ENCODE results near the gene EPS15.

The EPS15 gene

DNA sequence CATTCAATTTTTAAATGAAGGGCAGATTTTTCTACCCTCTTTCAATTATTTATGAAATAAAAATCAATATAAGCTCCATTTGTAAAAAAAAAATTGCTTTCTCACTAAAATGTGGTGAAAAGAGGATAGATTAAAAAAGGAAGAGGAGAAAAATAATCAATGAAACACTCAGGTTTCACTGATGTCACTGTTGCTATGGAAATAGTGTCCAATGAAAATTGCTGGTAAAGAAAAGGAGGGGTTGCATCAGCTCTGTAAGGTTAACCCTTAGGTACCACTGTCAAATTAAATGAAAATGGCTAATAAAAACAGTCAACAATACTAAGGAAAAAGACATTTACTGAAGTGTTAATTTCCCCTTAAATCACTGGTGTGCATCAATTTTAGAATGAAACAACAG is 97.1 kb downstream of the EPS15 start:
- ChIA-PET POLR2A (interaction anchor here (0.6 kb wide), 1 partner anchor 310 kb away, joined by 4 read pairs; no protein-coding TSS in a partner anchor), CTCF (interaction anchor here (0.6 kb wide), 3 partner anchors 27 to 207 kb away, joined by 3 to 4 read pairs (median 4); no protein-coding TSS in a partner anchor)
- no peaks in the 10 kb centered on the region for H3K9me3 ChIP-seq (ENCODE audit: control insufficient read depth, insufficient read depth, low read depth, low read length)
- H3K27ac ChIP-seq (ENCODE audit: extremely low read depth, low read depth, low read length) = no peak overlapping the region
- 0 out of 2 replicates have a peak, but pooled peaks cover 4% of the 10 kb centered on the region for H3K4me1 ChIP-seq (ENCODE audit: control insufficient read depth, insufficient read depth, low read length)
- H3K36me3 ChIP-seq (ENCODE audit: control insufficient read depth in 2 of 2, insufficient read depth in 1 of 2, low read length in 2 of 2) = peaks cover 0 to 19% of the 10 kb centered on the region in 2 experiments; a peak in 1 of 3 replicates
- TF ChIP-seq ZFP3 (tag by site-specific recombination; IDR thresholded peaks at IDR 0.05; ENCODE audit: low read depth) = no peak
- TF ChIP-seq ZNF350 (tag by site-specific recombination; IDR thresholded peaks at IDR 0.05) = peak; percentile 85
- TF ChIP-seq ZNF692 (tag by site-specific recombination; IDR thresholded peaks at IDR 0.05) = 0 out of 2 replicates have a peak, but pooled peaks have one; percentile 41
- TF ChIP-seq ZNF335 (tag by site-specific recombination; conservative IDR thresholded peaks at IDR 0.05) = peak; percentile 48; the same call in 1 of the 2 replicates
- no peak for TF ChIP-seq ZNF76 (tag by site-specific recombination; IDR thresholded peaks at IDR 0.05; ENCODE audit: borderline replicate concordance, low read depth)
- peak; percentile 27; the same call in 1 of the 2 replicates for TF ChIP-seq ZNF518A (tag by site-specific recombination; conservative IDR thresholded peaks at IDR 0.05; ENCODE audit: low read depth)
- TF ChIP-seq ZEB2 (tag by site-specific recombination; IDR thresholded peaks at IDR 0.05) = 0 out of 2 replicates have a peak, but pooled peaks have one; percentile 49
- no peak for TF ChIP-seq ZIC2 (tag by site-specific recombination; IDR thresholded peaks at IDR 0.05)
- TF ChIP-seq, protein P1, sequence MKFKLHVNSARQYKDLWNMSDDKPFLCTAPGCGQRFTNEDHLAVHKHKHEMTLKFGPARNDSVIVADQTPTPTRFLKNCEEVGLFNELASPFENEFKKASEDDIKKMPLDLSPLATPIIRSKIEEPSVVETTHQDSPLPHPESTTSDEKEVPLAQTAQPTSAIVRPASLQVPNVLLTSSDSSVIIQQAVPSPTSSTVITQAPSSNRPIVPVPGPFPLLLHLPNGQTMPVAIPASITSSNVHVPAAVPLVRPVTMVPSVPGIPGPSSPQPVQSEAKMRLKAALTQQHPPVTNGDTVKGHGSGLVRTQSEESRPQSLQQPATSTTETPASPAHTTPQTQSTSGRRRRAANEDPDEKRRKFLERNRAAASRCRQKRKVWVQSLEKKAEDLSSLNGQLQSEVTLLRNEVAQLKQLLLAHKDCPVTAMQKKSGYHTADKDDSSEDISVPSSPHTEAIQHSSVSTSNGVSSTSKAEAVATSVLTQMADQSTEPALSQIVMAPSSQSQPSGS (tag by site-specific recombination; IDR thresholded peaks at IDR 0.05; ENCODE audit: low read depth) = peak; percentile 63; the same call in 1 of the 2 replicates
- no peak for TF ChIP-seq HOXD13 (CRISPR knock-in tag; IDR thresholded peaks at IDR 0.05; ENCODE audit: borderline replicate concordance)
- TF ChIP-seq PRDM1 (tag by site-specific recombination; IDR thresholded peaks at IDR 0.05) = peak; percentile 54; the same call in 1 of the 2 replicates
- no peak overlapping the region for H3K4me3 ChIP-seq (ENCODE audit: low read depth, low read length)

DNA sequence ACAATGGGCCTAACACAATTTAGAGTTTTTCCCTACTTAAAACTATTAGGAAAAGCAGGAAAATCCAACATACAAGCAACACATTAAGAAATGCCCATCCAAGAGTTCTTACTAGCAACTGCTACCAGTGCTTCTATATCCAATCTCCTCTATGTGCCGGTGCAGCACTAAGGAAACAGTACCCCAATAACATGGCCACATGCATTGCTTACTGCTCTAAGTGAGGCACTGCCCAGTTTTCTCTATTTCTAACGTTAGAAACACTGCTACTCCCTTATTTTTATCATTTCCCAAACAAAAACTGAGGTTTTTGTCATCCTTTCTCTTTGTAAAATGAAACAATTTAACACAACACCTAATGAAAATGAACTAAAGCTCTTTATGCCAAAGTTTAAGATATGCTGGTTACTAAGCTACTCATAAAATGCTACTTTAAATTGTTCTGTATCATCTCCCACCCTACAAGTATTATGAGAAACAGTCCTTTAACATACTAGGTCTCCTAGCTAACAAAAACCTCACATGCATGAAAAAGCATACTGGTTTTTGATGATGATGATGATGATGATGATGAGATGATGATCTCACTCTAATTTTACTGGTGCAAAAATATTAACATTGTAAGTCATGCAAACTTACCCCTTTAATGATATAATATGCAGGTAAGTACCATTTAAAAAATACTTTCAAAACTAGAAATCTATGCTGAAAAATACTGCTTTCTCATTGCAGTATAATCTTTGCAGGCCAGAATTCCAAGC is 98.0 kb downstream of the EPS15 start:
- ChIA-PET POLR2A (no interaction called here), CTCF (interaction anchor here (0.6 to 1.0 kb wide), 3 partner anchors 26 to 187 kb away, joined by 3 to 4 read pairs (median 3); no protein-coding TSS in a partner anchor)
- Histone ChIP-seq H3K4me1 (ENCODE audit: control insufficient read depth, insufficient read depth, low read length) (0 out of 2 replicates have a peak, but pooled peaks cover 4% of the 10 kb centered on the region), H3K9me3 (ENCODE audit: control insufficient read depth, insufficient read depth, low read depth, low read length) (no peaks in the 10 kb centered on the region), H3K4me3 (ENCODE audit: low read depth, low read length) (no peak overlapping the region), H3K27ac (ENCODE audit: extremely low read depth, low read depth, low read length) (no peak overlapping the region), H3K36me3 (ENCODE audit: control insufficient read depth in 2 of 2, insufficient read depth in 1 of 2, low read length in 2 of 2) (peaks cover 0 to 22% of the 10 kb centered on the region in 2 experiments; a peak in 1 of 3 replicates)
- TF ChIP-seq ZNF585B (tag by site-specific recombination; IDR thresholded peaks at IDR 0.05) (no peak), ZNF114 (tag by site-specific recombination; IDR thresholded peaks at IDR 0.05) (no peak), ZNF350 (tag by site-specific recombination; IDR thresholded peaks at IDR 0.05) (no peak)
- TF ChIP-seq, protein P2, sequence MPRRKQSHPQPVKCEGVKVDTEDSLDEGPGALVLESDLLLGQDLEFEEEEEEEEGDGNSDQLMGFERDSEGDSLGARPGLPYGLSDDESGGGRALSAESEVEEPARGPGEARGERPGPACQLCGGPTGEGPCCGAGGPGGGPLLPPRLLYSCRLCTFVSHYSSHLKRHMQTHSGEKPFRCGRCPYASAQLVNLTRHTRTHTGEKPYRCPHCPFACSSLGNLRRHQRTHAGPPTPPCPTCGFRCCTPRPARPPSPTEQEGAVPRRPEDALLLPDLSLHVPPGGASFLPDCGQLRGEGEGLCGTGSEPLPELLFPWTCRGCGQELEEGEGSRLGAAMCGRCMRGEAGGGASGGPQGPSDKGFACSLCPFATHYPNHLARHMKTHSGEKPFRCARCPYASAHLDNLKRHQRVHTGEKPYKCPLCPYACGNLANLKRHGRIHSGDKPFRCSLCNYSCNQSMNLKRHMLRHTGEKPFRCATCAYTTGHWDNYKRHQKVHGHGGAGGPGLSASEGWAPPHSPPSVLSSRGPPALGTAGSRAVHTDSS (tag by site-specific recombination; IDR thresholded peaks at IDR 0.05) = peak; percentile 93
